ENCODE measurements around the gene SC5D.

The SC5D gene

GRCh38 chr11:121328176-121328966, 35.8 kb downstream of the SC5D start:
- peak; percentile 15 for DNase-seq (ENCODE audit: low spot score)

DNA sequence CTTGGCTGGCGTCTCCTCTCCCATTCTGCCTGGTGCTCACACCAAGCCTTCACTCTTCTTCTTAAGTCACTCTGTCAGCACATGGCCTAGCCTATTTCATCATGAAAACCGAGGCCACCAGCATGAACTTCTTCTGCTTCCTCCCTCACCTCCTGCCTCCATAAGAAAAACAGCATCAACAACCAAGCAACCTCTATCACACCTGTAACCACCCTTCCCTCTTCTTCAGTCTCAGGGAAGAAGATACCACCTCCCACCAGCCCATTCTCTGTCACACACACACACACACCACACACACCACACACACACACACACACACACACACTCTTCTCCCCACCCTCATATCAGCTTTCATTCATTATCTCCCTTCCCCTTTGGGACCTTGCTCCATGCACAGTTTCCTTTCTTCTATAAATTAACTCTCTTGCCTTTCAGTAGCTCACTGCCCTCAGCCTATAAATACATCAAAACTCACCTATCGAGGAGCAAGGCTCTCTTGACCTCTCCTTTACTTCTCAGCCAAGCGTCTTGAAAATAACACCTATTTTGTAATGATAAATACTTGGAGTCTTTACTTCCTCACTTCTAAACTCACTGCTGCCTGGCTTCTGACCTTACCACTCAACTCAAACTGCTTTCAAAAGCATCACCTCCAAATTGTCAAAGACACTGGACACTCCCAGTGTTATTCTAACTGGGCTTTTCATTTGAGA, 36.6 kb downstream of the SC5D start:
- peak; percentile 31 for DNase-seq (ENCODE audit: low spot score)

DNA sequence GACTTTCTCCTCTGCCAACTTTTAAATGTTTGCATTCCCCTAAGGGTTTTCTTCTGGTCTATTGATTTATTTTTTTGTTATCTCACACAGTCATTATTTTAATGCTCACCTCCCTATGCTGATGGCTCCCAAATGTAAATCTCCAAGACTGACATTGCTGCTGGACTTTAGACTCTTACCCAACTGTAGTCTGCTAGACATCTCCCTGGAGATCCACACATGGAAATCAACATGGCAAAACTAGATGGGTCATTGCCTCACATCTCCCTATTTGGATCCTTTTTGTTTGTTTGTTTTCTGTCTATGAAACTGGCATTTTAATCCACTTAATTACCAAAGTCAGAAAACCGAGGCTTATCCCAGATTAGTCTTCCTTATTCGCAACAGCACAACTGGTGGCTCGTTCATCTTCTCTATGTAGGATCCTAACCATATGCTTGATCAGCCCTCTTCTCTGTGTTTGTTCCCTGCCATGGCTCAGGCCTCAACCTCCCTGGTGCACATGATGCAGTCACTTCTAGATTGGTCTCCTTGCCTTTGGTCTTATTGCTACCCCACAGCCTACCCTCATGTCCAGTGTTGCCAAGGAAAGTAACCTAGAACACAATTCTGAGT, 37.3 kb downstream of the SC5D start:
- DNase-seq (ENCODE audit: low spot score): no peak

GRCh38 chr11:121330614-121331435, 38.3 kb downstream of the SC5D start:
- DNase-seq (ENCODE audit: low spot score): no peak

GRCh38 chr11:121334973-121335710, 42.6 kb downstream of the SC5D start:
- DNase-seq (ENCODE audit: low spot score): no peak

GRCh38 chr11:121336279-121336937, 43.8 kb downstream of the SC5D start:
- no peak for DNase-seq (ENCODE audit: low spot score)

GRCh38 chr11:121337078-121337477, 44.5 kb downstream of the SC5D start:
- DNase-seq (ENCODE audit: low spot score): no peak

- DNase-seq (ENCODE audit: low spot score): no peak
Observed at GRCh38 chr11:121337740-121338272, 45.2 kb downstream of the SC5D start.

GRCh38 chr11:121338536-121338935, 46.0 kb downstream of the SC5D start:
- no peak for DNase-seq (ENCODE audit: low spot score)

GRCh38 chr11:121340032-121340580, 47.5 kb downstream of the SC5D start:
- DNase-seq (ENCODE audit: low spot score): no peak

- DNase-seq (ENCODE audit: low spot score): no peak
Observed at GRCh38 chr11:121341609-121342008, 49.0 kb downstream of the SC5D start.

- no peak for DNase-seq (ENCODE audit: low spot score)
Observed at GRCh38 chr11:121344824-121345223, 52.3 kb downstream of the SC5D start.

DNA sequence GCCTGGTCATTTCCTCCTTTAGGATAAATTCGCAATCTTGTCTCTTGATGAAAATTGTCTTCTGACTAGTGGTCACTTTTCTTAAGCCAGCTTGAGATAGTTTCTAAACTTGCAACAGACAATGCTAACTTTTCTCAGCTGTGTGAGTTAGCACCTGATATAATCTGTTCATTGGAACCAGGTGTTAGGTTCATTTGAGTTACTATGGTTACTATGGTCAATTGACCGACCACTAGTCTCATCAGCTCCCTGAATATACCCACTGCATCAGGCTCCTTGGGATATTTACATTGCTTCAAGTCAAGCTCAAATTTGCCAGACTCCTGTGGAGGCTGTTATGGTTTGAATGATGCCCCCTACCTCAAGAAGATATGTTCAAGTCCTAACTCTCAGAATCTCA, 54.5 kb downstream of the SC5D start:
- DNase-seq (ENCODE audit: low spot score): no peak

DNA sequence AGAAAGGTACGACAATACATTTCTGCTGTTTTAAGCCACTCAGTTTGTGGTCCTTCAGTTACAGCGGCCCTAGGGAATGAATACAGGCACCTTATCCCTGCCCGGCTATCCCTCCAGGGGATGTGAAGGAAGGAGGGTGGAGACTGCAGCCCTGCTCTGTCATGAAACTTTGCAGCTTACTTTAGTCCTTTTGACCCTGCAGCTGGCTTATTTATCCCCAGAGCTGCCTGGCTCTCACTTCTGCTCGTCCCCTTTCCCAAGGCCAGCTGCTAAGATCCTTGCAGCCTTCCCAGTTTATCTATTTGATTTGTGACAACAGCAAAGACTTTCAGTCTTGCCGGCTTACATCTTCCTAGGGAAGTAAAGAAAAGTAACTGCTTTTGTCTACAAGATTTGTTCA, 55.2 kb downstream of the SC5D start:
- DNase-seq (ENCODE audit: low spot score): peak; percentile 6

- DNase-seq (ENCODE audit: low spot score): peak; percentile 1
Observed at GRCh38 chr11:121348220-121348875, 55.8 kb downstream of the SC5D start.

- DNase-seq (ENCODE audit: low spot score): no peak
Observed at GRCh38 chr11:121349790-121350189, 57.2 kb downstream of the SC5D start.

GRCh38 chr11:121350314-121351082, 57.9 kb downstream of the SC5D start:
- DNase-seq (ENCODE audit: low spot score): no peak

GRCh38 chr11:121351083-121351630, 58.6 kb downstream of the SC5D start:
- DNase-seq (ENCODE audit: low spot score): no peak
